ENCODE data around the gene ANKZF1. TPM values are rescaled to one million over a fixed set of nuclear protein-coding genes. Genes with fewer than 3 reads are reported as not detected.

The ANKZF1 gene
- polyA plus RNA-seq, 1 experiment = 22.0 TPM

DNA sequence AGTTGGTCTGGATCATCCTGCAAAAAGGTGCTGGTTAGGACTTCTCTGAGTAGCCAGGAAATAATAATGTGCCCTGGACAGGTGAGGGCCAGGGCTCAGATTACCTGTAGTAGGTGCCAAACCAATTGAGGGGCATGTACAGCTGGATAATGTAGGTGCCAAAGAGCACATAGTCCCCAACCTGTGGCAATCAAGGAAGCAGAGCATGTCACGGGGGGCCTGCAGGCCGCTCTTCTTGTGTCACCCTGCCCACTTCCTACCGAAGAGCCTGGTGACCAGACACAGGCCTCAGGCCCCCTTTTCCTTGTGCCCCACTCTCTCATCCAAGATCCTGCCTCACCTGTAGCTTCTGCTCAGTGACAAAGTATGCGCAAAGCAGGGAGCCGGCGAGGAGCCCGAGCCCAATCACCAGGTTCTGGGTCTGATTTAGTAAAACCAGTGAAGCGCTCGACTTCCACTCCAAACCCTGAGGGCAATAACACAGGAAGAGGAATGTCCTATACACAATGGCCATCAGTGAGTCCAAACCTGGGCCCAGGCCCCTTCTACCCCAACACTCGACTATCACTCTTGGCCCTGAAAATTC lies 16.0 kb upstream of the ANKZF1 start:
- ChIA-PET POLR2A (no interaction called here), CTCF (interaction anchor here (2.6 kb wide), 1 partner anchor 82 kb away, joined by 22 read pairs; no protein-coding TSS in a partner anchor)
- H3K4me3 ChIP-seq (ENCODE audit: low read depth, low read length) = no peak overlapping the region
- H3K27me3 ChIP-seq (ENCODE audit: control insufficient read depth, insufficient read depth, low read length) = no peaks in the 10 kb centered on the region
- no peak for DNase-seq (ENCODE audit: low read depth, low spot score)
- no peaks in the 10 kb centered on the region; the same call in 1 of the 2 replicates for H3K9me3 ChIP-seq (ENCODE audit: control insufficient read depth, insufficient read depth, low read length)
- TF ChIP-seq CTCF (IDR thresholded peaks at IDR 0.05; ENCODE audit: low read depth, low read length) = no peak
- no peak overlapping the region for H3K27ac ChIP-seq (ENCODE audit: low read depth, low read length)

- DNase-seq (ENCODE audit: low read depth, low spot score) = no peak
- no peak overlapping the region for H3K4me3 ChIP-seq (ENCODE audit: low read depth, low read length)
- H3K27ac ChIP-seq (ENCODE audit: low read depth, low read length) = no peak overlapping the region
- no peaks in the 10 kb centered on the region; the same call in 1 of the 2 replicates for H3K9me3 ChIP-seq (ENCODE audit: control insufficient read depth, insufficient read depth, low read length)
- ChIA-PET CTCF (interaction anchor here (2.8 kb wide), 1 partner anchor 81 kb away, joined by 11 read pairs; no protein-coding TSS in a partner anchor), POLR2A (no interaction called here)
- H3K27me3 ChIP-seq (ENCODE audit: control insufficient read depth, insufficient read depth, low read length) = no peaks in the 10 kb centered on the region
- no peak for TF ChIP-seq CTCF (IDR thresholded peaks at IDR 0.05; ENCODE audit: low read depth, low read length)
Observed at GRCh38 chr2:219214141-219214540, 15.5 kb upstream of the ANKZF1 start.

DNA sequence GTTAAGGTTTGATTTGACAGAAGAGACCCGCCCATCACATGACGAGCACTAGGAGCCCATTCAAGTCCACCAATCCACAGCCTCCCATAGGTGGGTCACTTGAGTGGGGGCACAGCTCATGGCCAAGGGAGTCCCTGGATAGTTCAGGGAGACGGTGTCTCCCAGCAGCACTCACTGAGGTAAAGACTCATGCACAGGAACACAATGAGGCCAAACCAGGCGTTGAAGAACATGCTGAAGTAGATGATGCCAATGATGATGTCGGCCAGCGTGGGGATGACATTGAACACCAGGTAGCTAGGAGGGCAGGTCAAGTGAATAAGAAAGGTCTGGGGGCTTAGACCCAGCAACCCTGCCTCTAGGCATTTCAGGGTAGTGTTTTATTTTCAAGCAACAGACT lies 14.8 kb upstream of the ANKZF1 start:
- ChIA-PET CTCF (interaction anchor here (0.9 to 2.8 kb wide), 2 partner anchors 63 to 80 kb away, joined by 3 to 11 read pairs; no protein-coding TSS in a partner anchor), POLR2A (interaction anchor here (1.0 kb wide), 1 partner anchor 8 kb away, joined by 3 read pairs; the partner anchor contains the start of gene ZFAND2B)
- TF ChIP-seq CTCF (IDR thresholded peaks at IDR 0.05; ENCODE audit: low read depth, low read length) = no peak
- Histone ChIP-seq H3K4me3 (ENCODE audit: low read depth, low read length) (no peak overlapping the region), H3K9me3 (ENCODE audit: control insufficient read depth, insufficient read depth, low read length) (no peaks in the 10 kb centered on the region; the same call in 1 of the 2 replicates), H3K27me3 (ENCODE audit: control insufficient read depth, insufficient read depth, low read length) (no peaks in the 10 kb centered on the region), H3K27ac (ENCODE audit: low read depth, low read length) (no peak overlapping the region)
- no peak for DNase-seq (ENCODE audit: low read depth, low spot score)

GRCh38 chr2:219215871-219216534 lies 13.6 kb upstream of the ANKZF1 start:
- DNase-seq (ENCODE audit: low read depth, low spot score) = no peak
- Histone ChIP-seq H3K27me3 (ENCODE audit: control insufficient read depth, insufficient read depth, low read length) (no peaks in the 10 kb centered on the region), H3K4me3 (ENCODE audit: low read depth, low read length) (no peak overlapping the region), H3K27ac (ENCODE audit: low read depth, low read length) (no peak overlapping the region), H3K9me3 (ENCODE audit: control insufficient read depth, insufficient read depth, low read length) (no peaks in the 10 kb centered on the region; the same call in 1 of the 2 replicates)
- ChIA-PET POLR2A (interaction anchor here (1.0 to 4.6 kb wide), 2 partner anchors 9 kb away, joined by 3 to 37 read pairs; partner anchors contain the start of gene ZFAND2B), CTCF (interaction anchor here (1.1 to 2.8 kb wide), 3 partner anchors 45 to 79 kb away, joined by 4 to 11 read pairs (median 4); no protein-coding TSS in a partner anchor)
- TF ChIP-seq CTCF (IDR thresholded peaks at IDR 0.05; ENCODE audit: low read depth, low read length) = no peak

- H3K4me3 ChIP-seq (ENCODE audit: low read depth, low read length) = no peak overlapping the region
Observed at GRCh38 chr2:219216535-219216915, 13.1 kb upstream of the ANKZF1 start.

More at GRCh38 chr2:219216535-219216915, 13.1 kb upstream of the ANKZF1 start:
- ChIA-PET POLR2A (interaction anchor here (4.6 kb wide), 1 partner anchor 9 kb away, joined by 37 read pairs; the partner anchor contains the start of gene ZFAND2B), CTCF (interaction anchor here (1.1 to 2.8 kb wide), 3 partner anchors 46 to 79 kb away, joined by 4 to 11 read pairs (median 4); no protein-coding TSS in a partner anchor)
- H3K9me3 ChIP-seq (ENCODE audit: control insufficient read depth, insufficient read depth, low read length) = no peaks in the 10 kb centered on the region; the same call in 1 of the 2 replicates
- no peaks in the 10 kb centered on the region for H3K27me3 ChIP-seq (ENCODE audit: control insufficient read depth, insufficient read depth, low read length)
- no peak for DNase-seq (ENCODE audit: low read depth, low spot score)
- no peak for TF ChIP-seq CTCF (IDR thresholded peaks at IDR 0.05; ENCODE audit: low read depth, low read length)
- H3K27ac ChIP-seq (ENCODE audit: low read depth, low read length) = no peak overlapping the region
